ENCODE data around the gene LRBA.
"Not testable (repeated sequence)": the region's sequence is repeated elsewhere in the genome, so short reads cannot be mapped to it uniquely, and the experiment has no call there.

DNA sequence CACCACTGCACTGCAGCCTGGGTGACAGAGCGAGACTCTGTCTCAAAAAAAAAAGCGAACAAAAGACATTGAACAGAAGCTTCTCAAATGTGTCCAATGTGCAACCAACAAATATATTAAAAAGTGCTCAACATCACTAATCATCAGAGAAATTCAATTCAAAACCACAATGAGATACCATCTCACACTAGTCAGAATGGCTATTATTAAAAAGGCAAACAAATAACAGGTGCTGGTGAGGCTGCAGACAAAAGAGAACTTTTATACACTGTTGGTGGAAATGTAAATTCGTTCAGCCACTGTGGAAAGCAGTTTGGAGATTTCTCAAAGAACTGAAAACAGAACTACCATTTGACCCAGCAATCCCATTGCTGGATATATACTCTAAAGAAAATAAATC, 477.2 kb downstream of the LRBA start:
- TF ChIP-seq, protein P1, sequence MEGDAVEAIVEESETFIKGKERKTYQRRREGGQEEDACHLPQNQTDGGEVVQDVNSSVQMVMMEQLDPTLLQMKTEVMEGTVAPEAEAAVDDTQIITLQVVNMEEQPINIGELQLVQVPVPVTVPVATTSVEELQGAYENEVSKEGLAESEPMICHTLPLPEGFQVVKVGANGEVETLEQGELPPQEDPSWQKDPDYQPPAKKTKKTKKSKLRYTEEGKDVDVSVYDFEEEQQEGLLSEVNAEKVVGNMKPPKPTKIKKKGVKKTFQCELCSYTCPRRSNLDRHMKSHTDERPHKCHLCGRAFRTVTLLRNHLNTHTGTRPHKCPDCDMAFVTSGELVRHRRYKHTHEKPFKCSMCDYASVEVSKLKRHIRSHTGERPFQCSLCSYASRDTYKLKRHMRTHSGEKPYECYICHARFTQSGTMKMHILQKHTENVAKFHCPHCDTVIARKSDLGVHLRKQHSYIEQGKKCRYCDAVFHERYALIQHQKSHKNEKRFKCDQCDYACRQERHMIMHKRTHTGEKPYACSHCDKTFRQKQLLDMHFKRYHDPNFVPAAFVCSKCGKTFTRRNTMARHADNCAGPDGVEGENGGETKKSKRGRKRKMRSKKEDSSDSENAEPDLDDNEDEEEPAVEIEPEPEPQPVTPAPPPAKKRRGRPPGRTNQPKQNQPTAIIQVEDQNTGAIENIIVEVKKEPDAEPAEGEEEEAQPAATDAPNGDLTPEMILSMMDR (conservative IDR thresholded peaks at IDR 0.05), result not testable (repeated sequence)
- TF ChIP-seq EZH2 (IDR thresholded peaks at IDR 0.05; ENCODE audit: low read depth), result not testable (repeated sequence)

Measured in PC-9 (cell line).